ENCODE measurements around the gene CACHD1.

CACHD1 gene

DNA sequence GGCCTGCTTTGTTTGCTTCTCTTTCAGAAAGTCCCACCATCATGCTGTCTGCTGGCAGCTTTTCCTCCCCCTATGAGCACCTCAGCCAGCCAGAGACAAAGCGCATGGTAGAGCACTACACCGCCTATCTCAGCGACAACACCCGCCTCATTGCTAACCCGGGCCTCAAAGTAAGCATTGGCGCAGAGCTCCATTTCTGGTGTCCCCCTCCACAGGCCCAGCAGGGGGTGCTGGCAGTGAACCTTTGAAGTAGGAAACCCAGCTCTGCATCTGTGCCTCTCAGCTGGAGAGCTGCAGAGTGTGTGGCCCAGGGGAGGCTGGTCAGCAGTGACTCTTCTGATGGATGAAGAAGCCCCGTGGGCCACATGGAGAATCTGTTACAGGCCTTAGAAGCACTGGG, 193.7 kb downstream of the CACHD1 start:
- Histone ChIP-seq H3K36me3 (ENCODE audit: insufficient read depth, low read length) (peaks cover 88% of the 10 kb centered on the region), H3K4me1 (ENCODE audit: insufficient read depth, low read length) (no peaks in the 10 kb centered on the region), H3K9ac (ENCODE audit: low read depth, low read length) (no peak overlapping the region), H3K9me3 (ENCODE audit: insufficient read depth, low read depth, low read length) (no peaks in the 10 kb centered on the region), H3K27ac (ENCODE audit: low read depth, low read length) (peak overlapping the region; percentile 56; the same call in 1 of the 2 replicates), H3K27me3 (ENCODE audit: insufficient read depth, low read length) (no peaks in the 10 kb centered on the region), H3K4me3 (ENCODE audit: low read length) (no peak overlapping the region)
- WGBS: 84% methylated on average over 7 of the region's 7 CpGs

DNA sequence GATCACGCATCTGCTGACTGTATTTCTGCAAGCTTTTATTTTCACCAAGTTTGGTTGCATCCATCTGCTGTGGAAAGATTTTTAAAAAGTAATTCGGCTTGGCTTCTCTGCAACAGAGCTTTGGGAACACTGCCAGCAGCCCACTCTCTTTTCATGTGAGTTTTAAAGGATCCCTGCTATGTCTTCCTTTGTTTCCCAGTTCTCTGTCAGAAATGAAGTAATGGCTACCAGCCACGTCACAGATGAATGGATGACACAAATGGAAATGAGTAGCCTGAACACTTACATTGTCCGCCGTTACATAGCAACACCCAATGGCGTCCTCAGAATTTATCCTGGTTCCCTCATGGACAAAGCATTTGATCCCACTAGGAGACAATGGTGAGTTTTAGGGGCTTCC, 194.4 kb downstream of the CACHD1 start:
- 91% methylated on average over 6 of the region's 6 CpGs for WGBS

DNA sequence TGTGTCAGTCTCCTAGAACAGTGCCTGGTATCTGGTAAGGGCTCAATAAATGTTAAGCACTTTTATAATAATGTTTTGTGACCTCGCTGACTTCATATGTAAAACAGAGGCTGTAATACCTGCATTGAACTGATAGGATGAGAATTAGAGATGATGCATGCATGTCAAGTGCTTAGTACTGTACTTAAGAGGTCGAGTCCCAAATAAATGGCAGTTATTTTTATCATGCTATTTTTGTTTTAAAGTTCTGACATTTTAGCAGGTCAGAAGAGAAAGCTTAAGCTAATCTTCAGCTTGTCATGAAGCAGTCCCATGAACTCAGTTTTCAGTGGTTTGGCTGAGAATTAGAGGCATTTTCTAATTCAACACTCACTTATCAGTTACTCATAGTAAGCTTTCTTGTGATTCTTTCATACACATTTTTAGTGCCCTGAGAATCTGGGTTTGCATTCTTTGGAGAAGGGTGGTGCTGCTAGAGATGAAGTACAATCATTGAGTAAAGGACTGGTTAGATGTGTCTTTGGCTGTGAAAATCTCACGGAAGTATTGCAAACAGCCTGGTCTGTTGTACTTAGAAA, 199.3 kb downstream of the CACHD1 start:
- no peaks in the 10 kb centered on the region for H3K9me3 ChIP-seq (ENCODE audit: insufficient read depth, low read depth, low read length)
- H3K4me3 ChIP-seq (ENCODE audit: low read length): no peak overlapping the region
- WGBS: 93% methylated on average over 3 of the region's 3 CpGs
- H3K27me3 ChIP-seq (ENCODE audit: insufficient read depth, low read length): no peaks in the 10 kb centered on the region
- no peak overlapping the region for H3K9ac ChIP-seq (ENCODE audit: low read depth, low read length)
- no peaks in the 10 kb centered on the region for H3K4me1 ChIP-seq (ENCODE audit: insufficient read depth, low read length)
- H3K36me3 ChIP-seq (ENCODE audit: insufficient read depth, low read length): peaks cover 85% of the 10 kb centered on the region
- H3K27ac ChIP-seq (ENCODE audit: low read depth, low read length): no peak overlapping the region

More for the DNA sequence above, 194.4 kb downstream of the CACHD1 start:
- Histone ChIP-seq H3K9me3 (ENCODE audit: insufficient read depth, low read depth, low read length) (no peaks in the 10 kb centered on the region), H3K36me3 (ENCODE audit: insufficient read depth, low read length) (peaks cover 88% of the 10 kb centered on the region), H3K27me3 (ENCODE audit: insufficient read depth, low read length) (no peaks in the 10 kb centered on the region), H3K4me1 (ENCODE audit: insufficient read depth, low read length) (no peaks in the 10 kb centered on the region), H3K9ac (ENCODE audit: low read depth, low read length) (no peak overlapping the region), H3K4me3 (ENCODE audit: low read length) (no peak overlapping the region), H3K27ac (ENCODE audit: low read depth, low read length) (peak overlapping the region; percentile 56; the same call in 1 of the 2 replicates)

GRCh38 chr1:64675718-64676345, 205.9 kb downstream of the CACHD1 start:
- H3K9me3 ChIP-seq (ENCODE audit: insufficient read depth, low read depth, low read length): no peaks in the 10 kb centered on the region
- no peaks in the 10 kb centered on the region for H3K27me3 ChIP-seq (ENCODE audit: insufficient read depth, low read length)
- no peak overlapping the region for H3K4me3 ChIP-seq (ENCODE audit: low read length)
- no peaks in the 10 kb centered on the region for H3K4me1 ChIP-seq (ENCODE audit: insufficient read depth, low read length)
- peaks cover 99% of the 10 kb centered on the region for H3K36me3 ChIP-seq (ENCODE audit: insufficient read depth, low read length)
- no peak overlapping the region for H3K9ac ChIP-seq (ENCODE audit: low read depth, low read length)
- H3K27ac ChIP-seq (ENCODE audit: low read depth, low read length): no peak overlapping the region
- 93% methylated on average over 3 of the region's 4 CpGs for WGBS

DNA sequence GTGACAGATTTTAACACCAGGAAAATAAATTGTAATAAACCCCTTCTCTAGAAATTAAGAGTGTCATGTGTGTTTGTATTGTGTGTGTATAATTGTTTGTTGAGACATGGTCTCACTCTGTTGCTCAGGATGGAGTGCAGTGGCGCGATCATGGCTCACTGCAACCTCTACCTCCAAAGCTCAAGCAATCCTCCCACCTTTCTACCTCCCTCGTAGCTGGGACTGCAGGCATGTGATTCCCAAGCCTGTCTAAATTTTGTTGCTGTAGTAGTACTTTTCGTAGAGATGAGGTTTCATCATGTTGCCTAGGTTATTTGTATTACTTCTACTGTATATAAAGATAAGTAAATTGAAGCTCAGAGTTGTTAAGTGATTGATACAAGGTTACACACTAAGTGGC, 206.5 kb downstream of the CACHD1 start:
- WGBS: 99% methylated on average over 4 of the region's 4 CpGs
- Histone ChIP-seq H3K4me1 (ENCODE audit: insufficient read depth, low read length) (no peaks in the 10 kb centered on the region), H3K27ac (ENCODE audit: low read depth, low read length) (no peak overlapping the region), H3K36me3 (ENCODE audit: insufficient read depth, low read length) (peaks cover 99% of the 10 kb centered on the region), H3K9me3 (ENCODE audit: insufficient read depth, low read depth, low read length) (no peaks in the 10 kb centered on the region), H3K27me3 (ENCODE audit: insufficient read depth, low read length) (no peaks in the 10 kb centered on the region), H3K9ac (ENCODE audit: low read depth, low read length) (no peak overlapping the region), H3K4me3 (ENCODE audit: low read length) (no peak overlapping the region)

DNA sequence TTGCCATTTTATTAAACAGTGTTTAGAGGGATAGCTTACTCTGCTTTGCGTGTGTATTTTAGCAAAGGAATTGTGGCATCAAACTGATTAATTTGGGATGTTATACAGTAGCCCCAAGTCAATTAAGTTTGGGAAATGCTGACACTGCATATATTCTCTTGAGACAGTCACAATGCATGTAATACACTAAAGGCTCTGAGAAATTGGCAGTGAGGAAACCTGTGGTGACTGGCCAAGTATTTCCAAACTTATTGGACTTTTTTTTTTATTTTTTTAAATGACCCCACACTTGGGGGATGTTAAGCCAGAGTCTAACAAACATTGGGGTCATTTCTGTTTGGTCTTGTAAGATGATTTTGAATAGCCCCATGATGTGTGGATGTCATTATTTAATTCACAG, 207.6 kb downstream of the CACHD1 start:
- Histone ChIP-seq H3K36me3 (ENCODE audit: insufficient read depth, low read length) (peaks cover 99% of the 10 kb centered on the region), H3K27ac (ENCODE audit: low read depth, low read length) (no peak overlapping the region), H3K9ac (ENCODE audit: low read depth, low read length) (no peak overlapping the region), H3K27me3 (ENCODE audit: insufficient read depth, low read length) (no peaks in the 10 kb centered on the region), H3K9me3 (ENCODE audit: insufficient read depth, low read depth, low read length) (no peaks in the 10 kb centered on the region), H3K4me3 (ENCODE audit: low read length) (no peak overlapping the region), H3K4me1 (ENCODE audit: insufficient read depth, low read length) (no peaks in the 10 kb centered on the region)
- 82% methylated on average over 1 of the region's 1 CpG for WGBS

GRCh38 chr1:64678366-64678765, 208.4 kb downstream of the CACHD1 start:
- peaks cover 99% of the 10 kb centered on the region for H3K36me3 ChIP-seq (ENCODE audit: insufficient read depth, low read length)
- H3K27me3 ChIP-seq (ENCODE audit: insufficient read depth, low read length): no peaks in the 10 kb centered on the region
- H3K9ac ChIP-seq (ENCODE audit: low read depth, low read length): no peak overlapping the region
- 98% methylated on average over 3 of the region's 3 CpGs for WGBS
- H3K4me1 ChIP-seq (ENCODE audit: insufficient read depth, low read length): no peaks in the 10 kb centered on the region
- H3K9me3 ChIP-seq (ENCODE audit: insufficient read depth, low read depth, low read length): no peaks in the 10 kb centered on the region
- H3K27ac ChIP-seq (ENCODE audit: low read depth, low read length): no peak overlapping the region
- H3K4me3 ChIP-seq (ENCODE audit: low read length): no peak overlapping the region

DNA sequence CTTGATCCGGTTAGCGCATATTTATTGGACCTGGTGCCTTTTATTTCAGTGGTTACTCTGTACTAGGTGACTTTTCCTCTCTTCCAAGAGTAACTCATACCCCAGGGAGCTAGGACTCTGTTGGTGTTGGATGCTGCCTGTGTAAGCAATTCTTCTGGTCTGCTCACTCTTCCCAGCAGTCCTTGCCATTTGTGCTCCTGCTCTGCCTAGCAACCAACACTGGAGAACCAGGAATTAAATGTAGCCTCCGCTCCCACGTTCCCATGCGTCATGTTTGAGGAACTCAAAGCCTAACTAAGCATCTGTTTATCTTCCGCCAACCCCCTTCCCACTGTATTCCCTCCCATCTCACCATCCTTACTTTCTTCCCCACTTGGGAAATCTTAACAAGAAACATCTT, 209.2 kb downstream of the CACHD1 start:
- H3K4me1 ChIP-seq (ENCODE audit: insufficient read depth, low read length): no peaks in the 10 kb centered on the region
- no peaks in the 10 kb centered on the region for H3K27me3 ChIP-seq (ENCODE audit: insufficient read depth, low read length)
- H3K4me3 ChIP-seq (ENCODE audit: low read length): no peak overlapping the region
- WGBS: 95% methylated on average over 6 of the region's 6 CpGs
- peaks cover 99% of the 10 kb centered on the region for H3K36me3 ChIP-seq (ENCODE audit: insufficient read depth, low read length)
- H3K27ac ChIP-seq (ENCODE audit: low read depth, low read length): no peak overlapping the region
- H3K9me3 ChIP-seq (ENCODE audit: insufficient read depth, low read depth, low read length): no peaks in the 10 kb centered on the region
- H3K9ac ChIP-seq (ENCODE audit: low read depth, low read length): no peak overlapping the region

DNA sequence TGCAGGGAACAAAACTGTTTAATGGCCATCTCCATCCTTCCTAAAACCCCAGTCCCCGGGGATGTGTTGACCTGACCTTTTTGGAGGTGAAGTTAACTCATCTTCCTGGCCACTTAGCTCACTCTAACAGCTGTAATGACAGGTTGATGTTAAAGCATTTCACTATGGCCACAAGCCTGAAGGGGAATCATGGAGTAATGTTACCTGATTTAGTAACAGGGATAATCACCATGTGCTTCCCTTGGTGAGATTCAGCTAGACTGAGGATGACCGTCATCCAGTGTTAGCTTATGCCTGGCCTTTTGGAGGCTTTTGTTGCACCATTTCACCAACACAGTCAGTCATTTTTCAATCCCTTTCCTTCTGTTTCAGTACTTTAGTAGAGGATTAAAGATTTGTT, 210.7 kb downstream of the CACHD1 start:
- H3K27ac ChIP-seq (ENCODE audit: low read depth, low read length): no peak overlapping the region
- no peaks in the 10 kb centered on the region for H3K4me1 ChIP-seq (ENCODE audit: insufficient read depth, low read length)
- WGBS: 98% methylated on average over 2 of the region's 2 CpGs
- no peak overlapping the region for H3K9ac ChIP-seq (ENCODE audit: low read depth, low read length)
- H3K36me3 ChIP-seq (ENCODE audit: insufficient read depth, low read length): peaks cover 96% of the 10 kb centered on the region
- H3K27me3 ChIP-seq (ENCODE audit: insufficient read depth, low read length): no peaks in the 10 kb centered on the region
- no peak overlapping the region for H3K4me3 ChIP-seq (ENCODE audit: low read length)
- H3K9me3 ChIP-seq (ENCODE audit: insufficient read depth, low read depth, low read length): no peaks in the 10 kb centered on the region

GRCh38 chr1:64681043-64681442, 211.1 kb downstream of the CACHD1 start:
- 98% methylated on average over 5 of the region's 5 CpGs for WGBS
- Histone ChIP-seq H3K9ac (ENCODE audit: low read depth, low read length) (no peak overlapping the region), H3K27ac (ENCODE audit: low read depth, low read length) (no peak overlapping the region), H3K36me3 (ENCODE audit: insufficient read depth, low read length) (peaks cover 97% of the 10 kb centered on the region), H3K9me3 (ENCODE audit: insufficient read depth, low read depth, low read length) (no peaks in the 10 kb centered on the region), H3K4me3 (ENCODE audit: low read length) (no peak overlapping the region), H3K27me3 (ENCODE audit: insufficient read depth, low read length) (no peaks in the 10 kb centered on the region), H3K4me1 (ENCODE audit: insufficient read depth, low read length) (no peaks in the 10 kb centered on the region)

- no peaks in the 10 kb centered on the region for H3K9me3 ChIP-seq (ENCODE audit: insufficient read depth, low read depth, low read length)
- 80% methylated on average over 2 of the region's 2 CpGs for WGBS
- H3K9ac ChIP-seq (ENCODE audit: low read depth, low read length): no peak overlapping the region
- peaks cover 85% of the 10 kb centered on the region for H3K36me3 ChIP-seq (ENCODE audit: insufficient read depth, low read length)
- H3K4me3 ChIP-seq (ENCODE audit: low read length): no peak overlapping the region
- H3K4me1 ChIP-seq (ENCODE audit: insufficient read depth, low read length): peaks cover 13% of the 10 kb centered on the region
- H3K27ac ChIP-seq (ENCODE audit: low read depth, low read length): no peak overlapping the region
- H3K27me3 ChIP-seq (ENCODE audit: insufficient read depth, low read length): no peaks in the 10 kb centered on the region
Observed at GRCh38 chr1:64683419-64683818, 213.5 kb downstream of the CACHD1 start.

GRCh38 chr1:64685217-64685616, 215.3 kb downstream of the CACHD1 start:
- no peak overlapping the region for H3K4me3 ChIP-seq (ENCODE audit: low read length)
- peaks cover 16% of the 10 kb centered on the region for H3K4me1 ChIP-seq (ENCODE audit: insufficient read depth, low read length)
- H3K36me3 ChIP-seq (ENCODE audit: insufficient read depth, low read length): peaks cover 83% of the 10 kb centered on the region
- H3K9ac ChIP-seq (ENCODE audit: low read depth, low read length): no peak overlapping the region
- H3K27ac ChIP-seq (ENCODE audit: low read depth, low read length): no peak overlapping the region
- H3K27me3 ChIP-seq (ENCODE audit: insufficient read depth, low read length): no peaks in the 10 kb centered on the region
- H3K9me3 ChIP-seq (ENCODE audit: insufficient read depth, low read depth, low read length): no peaks in the 10 kb centered on the region
- 89% methylated on average over 1 of the region's 1 CpG for WGBS

Data from HUES64 (cell line).